ENCODE data around the gene OR4D2. TPM values are rescaled to one million over a fixed set of nuclear protein-coding genes. Genes with fewer than 3 reads are reported as not detected.
A peak's percentile ranks its signal among the peaks of the same experiment; 100 is the strongest.

Gene OR4D2
- total and polyA plus RNA-seq, 2 of the 8 experiments (the other 6 are each of a cell fraction or from before 2014, with no cell fraction given), result not detected

- POLR2A ChIA-PET (ENCODE audit: partially characterized antibody), result no interaction called here
- no peak for FAIRE-seq
Observed at GRCh38 chr17:58158181-58158580, 8.6 kb upstream of the OR4D2 start.

More at GRCh38 chr17:58158181-58158580, 8.6 kb upstream of the OR4D2 start:
- Histone ChIP-seq H2AFZ (ENCODE audit: low read length) (no peak overlapping the region), H4K20me1 (replicated peaks in 1 of 2; ENCODE audit: control insufficient read depth in 1 of 2, insufficient read depth in 2 of 2, low read length in 2 of 2) (no peaks in the 10 kb centered on the region), H2BK12ac (ENCODE audit: low read depth, low read length) (no peak overlapping the region), H3K23ac (ENCODE audit: insufficient read length) (no peak overlapping the region), H3K9me3 (ENCODE audit: insufficient read depth in 2 of 2, low read depth in 1 of 2, low read length in 1 of 2) (no peaks in the 10 kb centered on the region), H4K91ac (replicated peaks; ENCODE audit: insufficient read length, low read length) (no peak overlapping the region), H3K4ac (replicated peaks; ENCODE audit: insufficient read length, low read depth, low read length) (no peak overlapping the region), H3K4me3 (ENCODE audit: extremely low read depth in 1 of 4, insufficient read depth in 2 of 4, low read depth in 3 of 4, low read length in 4 of 4) (no peak overlapping the region), H2AK5ac (ENCODE audit: low read depth, low read length) (no peak overlapping the region), H3K36me3 (ENCODE audit: control insufficient read depth in 2 of 4, insufficient read depth in 4 of 4, low read length in 3 of 4) (no peaks in the 10 kb centered on the region), H2BK120ac (replicated peaks; ENCODE audit: low read depth, low read length) (no peak overlapping the region), H3K9ac (replicated peaks in 1 of 4; ENCODE audit: extremely low read depth in 1 of 4, low read depth in 3 of 4, low read length in 3 of 4) (no peak overlapping the region), H3K56ac (replicated peaks; ENCODE audit: insufficient read length, low read depth, low read length) (no peak overlapping the region), H2BK5ac (ENCODE audit: low read depth, low read length) (no peak overlapping the region), H3K79me2 (ENCODE audit: control insufficient read depth in 1 of 2, insufficient read depth in 2 of 2, low read length in 2 of 2) (no peaks in the 10 kb centered on the region), H3K18ac (ENCODE audit: extremely low read depth, low read length) (no peak overlapping the region), H3K14ac (ENCODE audit: insufficient read length) (no peak overlapping the region), H3K23me2 (ENCODE audit: low read depth, low read length) (peaks cover 9% of the 10 kb centered on the region), H3K79me1 (ENCODE audit: low read depth, low read length) (no peaks in the 10 kb centered on the region), H2BK20ac (ENCODE audit: low read length) (no peak overlapping the region), H3K4me2 (ENCODE audit: insufficient read depth in 1 of 2, low read depth in 2 of 2, low read length in 2 of 2) (peak overlapping the region in 1 of 2 experiments; percentile 94; a peak in 1 of 4 replicates), H3K27me3 (replicated peaks in 1 of 4; ENCODE audit: control insufficient read depth in 3 of 4, extremely low read depth in 1 of 4, insufficient read depth in 3 of 4, low read length in 3 of 4) (peaks cover 0 to 13% (median 8%) of the 10 kb centered on the region in 4 experiments; a peak in 5 of 7 replicates), H2BK15ac (ENCODE audit: low read length) (no peak overlapping the region), H3K27ac (ENCODE audit: low read depth, low read length) (no peak overlapping the region), H3K4me1 (replicated peaks in 1 of 4; ENCODE audit: control insufficient read depth in 3 of 4, insufficient read depth in 4 of 4, low read length in 3 of 4) (peaks cover 0 to 10% (median 2%) of the 10 kb centered on the region in 4 experiments; a peak in 2 of 7 replicates), H4K5ac (ENCODE audit: insufficient read length, low read depth, low read length) (no peak overlapping the region), H4K8ac (ENCODE audit: extremely low read depth, insufficient read depth, low read length) (no peak overlapping the region)
- no peak for DNase-seq (ENCODE audit: low read depth in 1 of 2, low spot score in 2 of 2)
- CTCF ChIA-PET (ENCODE audit: partially characterized antibody), result interaction anchor here (1.5 to 2.1 kb wide), 3 partner anchors 14 to 21 kb away, joined by 4 to 6 read pairs (median 5); no protein-coding TSS in a partner anchor
- 96% methylated on average over 2 of the region's 2 CpGs; no CpG with 5 or more reads in 1 of the 2 experiments for WGBS, 2 experiments (ENCODE audit: extremely low coverage in 1 of 2, insufficient coverage in 1 of 2, insufficient read length in 1 of 2, insufficient replicate concordance in 2 of 2, low coverage in 1 of 2, low lambda C conversion rate in 2 of 2, missing lambda C conversion rate in 1 of 2)
- TF ChIP-seq POLR2AphosphoS5 (IDR thresholded peaks at IDR 0.05; ENCODE audit: low read depth, low read length) (no peak), RAD21 (IDR thresholded peaks at IDR 0.05 in 1 of 2, conservative IDR thresholded peaks at IDR 0.05 in 1 of 2; ENCODE audit: low read depth in 2 of 2, low read length in 2 of 2) (no peak), EGR1 (IDR thresholded peaks at IDR 0.05; ENCODE audit: borderline replicate concordance, low read depth, low read length) (no peak), KDM5A (IDR thresholded peaks at IDR 0.05; ENCODE audit: low read length) (no peak), ZNF274 (IDR thresholded peaks at IDR 0.05; ENCODE audit: borderline replicate concordance, extremely low read depth, low read length) (no peak), TBP (IDR thresholded peaks at IDR 0.05; ENCODE audit: low read depth, low read length) (no peak), CBX8 (IDR thresholded peaks at IDR 0.05; ENCODE audit: borderline replicate concordance, low read depth, low read length) (no peak), KDM1A (IDR thresholded peaks at IDR 0.05; ENCODE audit: borderline replicate concordance, low read length) (no peak), CTBP2 (IDR thresholded peaks at IDR 0.05; ENCODE audit: borderline replicate concordance, insufficient read depth, insufficient read length, low read length) (no peak), PHF8 (conservative IDR thresholded peaks at IDR 0.05; ENCODE audit: low read depth, low read length) (no peak)
